SH-SY5Y (cell line): Measurements from ENCODE around the gene HPN.

ENCODE experiments used
- GATA2 ChIP-seq: IDR thresholded peaks from 2 replicates; pipeline ENCODE4 v1.6.1; 2011; ENCODE audit warnings: mild to moderate bottlenecking, low read depth, low read length
- GATA3 ChIP-seq: IDR thresholded peaks from 2 replicates; pipeline ENCODE4 v1.6.1; 2011; ENCODE audit warnings: low read depth, mild to moderate bottlenecking, low read length, moderate library complexity

DNA sequence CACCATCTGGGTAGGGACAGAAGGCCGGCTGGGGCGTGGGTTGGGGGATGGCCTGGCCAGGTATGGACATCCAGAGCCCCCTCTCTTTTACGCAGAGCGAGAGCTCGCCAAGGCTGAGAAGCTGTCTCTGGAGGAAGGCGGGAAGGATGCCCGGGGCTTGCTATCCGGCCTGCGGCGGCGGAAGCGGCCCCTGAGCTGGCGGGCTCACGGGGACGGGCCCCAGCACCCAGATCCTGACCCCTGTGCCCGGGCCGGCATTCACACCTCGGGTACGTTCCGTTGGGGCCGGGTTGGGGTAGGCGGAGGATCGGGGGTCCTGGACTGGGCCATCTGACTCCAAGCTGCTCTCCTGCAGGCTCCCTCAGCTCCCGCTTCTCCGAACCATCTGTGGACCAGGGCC is 19.9 kb upstream of the HPN start:
- no peak for TF ChIP-seq GATA2
- TF ChIP-seq GATA3, result no peak
